Activated CD8-positive, alpha-beta T cell treated with anti-CD3 and anti-CD28 coated beads for 36 hours (primary cell): ENCODE data around the gene CORO1C. TPM values are rescaled to one million over a fixed set of nuclear protein-coding genes. Genes with fewer than 3 reads are reported as not detected.

ENCODE experiments used
- ATAC-seq: fragments of 200-7000 bp; cut with Tn5 transposase; one replicate; pipeline ENCODE4 v1.10.0; 2021; ENCODE audit warnings: mild to moderate bottlenecking, moderate library complexity
- CTCF ChIA-PET: fragments of 350-600 bp; sonication (Branson Sonifier 250); formaldehyde crosslinking; loops from one replicate; lab custom pipeline; 2021; ENCODE audit warnings: antibody characterized with exemption; lab: Charles Lee
- POLR2A ChIA-PET: fragments of 350-600 bp; sonication (Branson Sonifier 250); formaldehyde crosslinking; loops from one replicate; lab custom pipeline; 2021; ENCODE audit warnings: antibody characterized with exemption; lab: Charles Lee
- DNase-seq: peaks from one replicate; pipeline ENCODE4 v3.0.0-alpha.2; 2020
- H3K27ac Mint-ChIP-seq: one replicate; pipeline ENCODE4 v1.8.0; 2021; ENCODE audit warnings: mild to moderate bottlenecking, mixed read lengths
- H3K27me3 Mint-ChIP-seq: one replicate; pipeline ENCODE4 v1.8.0; 2021; ENCODE audit warnings: mixed read lengths
- H3K36me3 Mint-ChIP-seq: one replicate; pipeline ENCODE4 v1.8.0; 2021; ENCODE audit warnings: low read depth, mixed read lengths
- H3K4me1 Mint-ChIP-seq: one replicate; pipeline ENCODE4 v1.8.0; 2021; ENCODE audit warnings: low read depth, mixed read lengths
- H3K4me3 Mint-ChIP-seq: one replicate; pipeline ENCODE4 v1.8.0; 2021; ENCODE audit warnings: mild to moderate bottlenecking, moderate library complexity, mixed read lengths
- H3K9me3 Mint-ChIP-seq: one replicate; pipeline ENCODE4 v1.8.0; 2021; ENCODE audit warnings: mixed read lengths
- CTCF ChIP-seq: fragments of 200-600 bp; IDR thresholded peaks from one replicate; pipeline ENCODE4 v1.8.0; 2022; ENCODE audit warnings: antibody characterized with exemption, mild to moderate bottlenecking
- intact Hi-C: fragments of 100-400 bp; cut with micrococcal nuclease; formaldehyde crosslinking; loops from one replicate; pipeline ENCODE4 v1.10.0; 2022
- total RNA-seq, 2 experiments: library from RNA; stranded (reverse); gene quantifications; one replicate each; pipeline ENCODE4 v1.2.3, GENCODE V29; 2021

Gene CORO1C
- total RNA-seq, 2 experiments from 2014 or later = 90.1 to 98.9 TPM

GRCh38 chr12:108616941-108617858 is 114.1 kb downstream of the CORO1C start:
- TF ChIP-seq CTCF = no peak
- Mint-ChIP-seq H3K4me3 (peak overlapping the region; percentile 42), H3K27ac (peak overlapping the region; percentile 96), H3K9me3 (peaks cover 15% of the 10 kb centered on the region), H3K4me1 (peaks cover 45% of the 10 kb centered on the region), H3K36me3 (peaks cover 26% of the 10 kb centered on the region), H3K27me3 (no peaks in the 10 kb centered on the region)
- intact Hi-C loops = loop anchor here (2.0 kb wide), 1 partner anchor 48 kb away; no protein-coding TSS in a partner anchor
- ATAC-seq = peak; percentile 91
- ChIA-PET CTCF (interaction anchor here (0.6 to 15.6 kb wide), 41 partner anchors 10 to 1429 kb away, joined by 3 to 645 read pairs (median 5); partner anchors contain the start of genes ALKBH2, ISCU, SART3 and SELPLG), POLR2A (interaction anchor here (0.6 to 9.6 kb wide), 15 partner anchors 9 to 240 kb away, joined by 3 to 134 read pairs (median 4); partner anchors contain the start of genes FICD, ISCU, SART3 and SELPLG)
- DNase-seq = peak; percentile 94

- no peaks in the 10 kb centered on the region for H3K27me3 Mint-ChIP-seq
- H3K4me1 Mint-ChIP-seq = peaks cover 51% of the 10 kb centered on the region
- peaks cover 21% of the 10 kb centered on the region for H3K36me3 Mint-ChIP-seq
- peaks cover 15% of the 10 kb centered on the region for H3K9me3 Mint-ChIP-seq
- CTCF ChIA-PET = interaction anchor here (1.2 to 15.6 kb wide), 11 partner anchors 16 to 188 kb away, joined by 3 to 645 read pairs (median 16); partner anchors contain the start of genes ISCU, SART3 and SELPLG
- peak overlapping the region; percentile 96 for H3K27ac Mint-ChIP-seq
- ATAC-seq (no peak), DNase-seq (no peak)
- intact Hi-C loops = loop anchor here (2.0 kb wide), 1 partner anchor 48 kb away; no protein-coding TSS in a partner anchor
- POLR2A ChIA-PET = interaction anchor here (1.0 to 9.6 kb wide), 6 partner anchors 9 to 74 kb away, joined by 3 to 134 read pairs (median 39); partner anchors contain the start of genes ISCU, SART3 and SELPLG
- TF ChIP-seq CTCF = no peak
- H3K4me3 Mint-ChIP-seq = peak overlapping the region; percentile 42
These were observed 115.0 kb downstream of the CORO1C start for GRCh38 chr12:108616359-108616758.

GRCh38 chr12:108615918-108616317 is 115.4 kb downstream of the CORO1C start:
- ChIA-PET CTCF (interaction anchor here (1.2 to 15.6 kb wide), 7 partner anchors 16 to 188 kb away, joined by 3 to 645 read pairs (median 29); partner anchors contain the start of genes ISCU, SART3 and SELPLG), POLR2A (interaction anchor here (4.6 to 9.6 kb wide), 3 partner anchors 15 to 53 kb away, joined by 70 to 134 read pairs (median 78); partner anchors contain the start of genes ISCU, SART3 and SELPLG)
- no peak for DNase-seq
- Mint-ChIP-seq H3K4me1 (peaks cover 48% of the 10 kb centered on the region), H3K27me3 (no peaks in the 10 kb centered on the region), H3K9me3 (peaks cover 15% of the 10 kb centered on the region), H3K27ac (peak overlapping the region; percentile 96), H3K4me3 (no peak overlapping the region), H3K36me3 (peaks cover 17% of the 10 kb centered on the region)
- ATAC-seq = no peak
- intact Hi-C loops = loop anchor here (2.0 kb wide), 1 partner anchor 47 kb away; no protein-coding TSS in a partner anchor
- TF ChIP-seq CTCF = no peak

GRCh38 chr12:108614639-108615038 is 116.7 kb downstream of the CORO1C start:
- H3K27ac Mint-ChIP-seq = no peak overlapping the region
- POLR2A ChIA-PET = interaction anchor here (1.0 to 5.7 kb wide), 3 partner anchors 13 to 44 kb away, joined by 3 to 70 read pairs (median 3); no protein-coding TSS in a partner anchor

More at GRCh38 chr12:108614639-108615038, 116.7 kb downstream of the CORO1C start:
- Mint-ChIP-seq H3K27me3 (no peaks in the 10 kb centered on the region), H3K4me1 (peaks cover 46% of the 10 kb centered on the region), H3K36me3 (peaks cover 12% of the 10 kb centered on the region), H3K4me3 (no peak overlapping the region), H3K9me3 (peaks cover 15% of the 10 kb centered on the region)
- no peak for TF ChIP-seq CTCF
- intact Hi-C loops = no loop called here
- CTCF ChIA-PET = interaction anchor here (7.6 to 15.6 kb wide), 2 partner anchors 18 to 48 kb away, joined by 245 to 645 read pairs; partner anchors contain the start of genes ISCU, SART3 and SELPLG
- ATAC-seq (no peak), DNase-seq (no peak)
